Right atrium auricular region (tissue), 2 donors: Measurements from ENCODE around the gene NR2F1-AS1. TPM values are rescaled to one million over a fixed set of nuclear protein-coding genes. Genes with fewer than 3 reads are reported as not detected.
"Not testable (repeated sequence)": the region's sequence is repeated elsewhere in the genome, so short reads cannot be mapped to it uniquely, and the experiment has no call there.

Experiments
- DNase-seq: peaks from one replicate; pipeline ENCODE4 v3.0.0-alpha.2; 2019; ENCODE audit warnings: low spot score
- H3K27ac ChIP-seq, 2 donors: fragments of 200-600 bp; sonication (generic); 1 replicate in 1 of 2; 2 replicates in 1 of 2; pipeline ENCODE4 v1.5.1; 2016 to 2019
- H3K27me3 ChIP-seq, 2 donors: fragments of 200-600 bp; sonication (generic); one replicate each; pipeline versions ENCODE4 v1.5.1 to v1.6.0; 2017 to 2019
- H3K36me3 ChIP-seq: fragments of 200-600 bp; sonication (generic); one replicate; pipeline ENCODE4 v1.5.1; 2016
- H3K4me1 ChIP-seq, 2 donors: fragments of 200-600 bp; sonication (generic); one replicate each; pipeline versions ENCODE4 v1.5.1 to v1.6.0; 2017 to 2019
- H3K4me3 ChIP-seq, 2 donors: fragments of 200-600 bp; sonication (generic); 1 replicate in 1 of 2; 2 replicates in 1 of 2; pipeline ENCODE4 v1.5.1; 2017 to 2019; ENCODE audit warnings: mild to moderate bottlenecking in 1 of 2, moderate library complexity in 1 of 2
- H3K9me3 ChIP-seq, 2 donors: fragments of 200-600 bp; sonication (generic); one replicate each; pipeline ENCODE4 v1.5.1; 2019
- CTCF ChIP-seq, 2 donors: fragments of 200-600 bp; sonication (generic); IDR thresholded peaks; one replicate each; pipeline ENCODE4 v1.5.1; 2019; ENCODE audit warnings: antibody characterized with exemption in 2 of 2
- total RNA-seq, 2 donors: library from RNA; depleted of rRNA; stranded (reverse); fragments of >200 nt; gene quantifications; one replicate each; pipeline ENCODE4 v1.1.0, GENCODE V29; 2016

The NR2F1-AS1 gene
- total RNA-seq, 2 donors from 2014 or later, result 7.1 to 11.0 TPM

GRCh38 chr5:93511445-93511844 is 69.6 kb downstream of the NR2F1-AS1 start:
- no peak for DNase-seq
- TF ChIP-seq CTCF (IDR thresholded peaks at IDR 0.05), result no peak
- no peaks in the 10 kb centered on the region for H3K27me3 ChIP-seq
- H3K4me1 ChIP-seq, result no peaks in the 10 kb centered on the region
- H3K4me3 ChIP-seq, result no peak overlapping the region
- H3K27ac ChIP-seq, result no peak overlapping the region
- H3K36me3 ChIP-seq, result no peaks in the 10 kb centered on the region
- no peaks in the 10 kb centered on the region for H3K9me3 ChIP-seq

- TF ChIP-seq CTCF (IDR thresholded peaks at IDR 0.05), result no peak
- Histone ChIP-seq H3K27me3 (no peaks in the 10 kb centered on the region), H3K4me1 (no peaks in the 10 kb centered on the region), H3K27ac (no peak overlapping the region), H3K36me3 (no peaks in the 10 kb centered on the region), H3K4me3 (no peak overlapping the region), H3K9me3 (no peaks in the 10 kb centered on the region)
- no peak for DNase-seq
These were observed 70.2 kb downstream of the NR2F1-AS1 start for GRCh38 chr5:93510626-93511380.

GRCh38 chr5:93505553-93505952 is 75.5 kb downstream of the NR2F1-AS1 start:
- not testable (repeated sequence) for DNase-seq, H3K4me1 ChIP-seq, H3K9me3 ChIP-seq, H3K36me3 ChIP-seq, H3K4me3 ChIP-seq, H3K27ac ChIP-seq, H3K27me3 ChIP-seq

- H3K27ac ChIP-seq, result no peak overlapping the region
- no peaks in the 10 kb centered on the region for H3K27me3 ChIP-seq
- DNase-seq, result no peak
- H3K9me3 ChIP-seq, result no peaks in the 10 kb centered on the region
- no peak for TF ChIP-seq CTCF (IDR thresholded peaks at IDR 0.05)
- no peaks in the 10 kb centered on the region for H3K4me1 ChIP-seq
- H3K36me3 ChIP-seq, result no peaks in the 10 kb centered on the region
- no peak overlapping the region for H3K4me3 ChIP-seq
These were observed 77.4 kb downstream of the NR2F1-AS1 start for GRCh38 chr5:93503598-93504067.

GRCh38 chr5:93497096-93497495 is 83.9 kb downstream of the NR2F1-AS1 start:
- Histone ChIP-seq H3K4me3 (no peak overlapping the region), H3K36me3 (no peaks in the 10 kb centered on the region), H3K9me3 (no peaks in the 10 kb centered on the region), H3K27me3 (no peaks in the 10 kb centered on the region), H3K4me1 (no peaks in the 10 kb centered on the region), H3K27ac (no peak overlapping the region)
- no peak for TF ChIP-seq CTCF (IDR thresholded peaks at IDR 0.05)
- no peak for DNase-seq

GRCh38 chr5:93479982-93480509 is 101.0 kb downstream of the NR2F1-AS1 start:
- DNase-seq, result no peak
- H3K9me3 ChIP-seq, result peaks cover 0 to 21% of the 10 kb centered on the region in 2 donors
- no peaks in the 10 kb centered on the region for H3K36me3 ChIP-seq
- H3K27me3 ChIP-seq, result no peaks in the 10 kb centered on the region
- H3K27ac ChIP-seq, result no peak overlapping the region
- no peak for TF ChIP-seq CTCF (IDR thresholded peaks at IDR 0.05)
- no peak overlapping the region for H3K4me3 ChIP-seq
- H3K4me1 ChIP-seq, result no peaks in the 10 kb centered on the region
